PC-3 (cell line): ENCODE data around the gene NOTCH1. TPM values are rescaled to one million over a fixed set of nuclear protein-coding genes. Genes with fewer than 3 reads are reported as not detected.

ENCODE experiments used
- ATAC-seq: fragments of 200-7000 bp; cut with Tn5 transposase; 2 replicates; pipeline ENCODE4 v1.9.1; 2020; ENCODE audit warnings: mild to moderate bottlenecking, moderate library complexity
- BruUV-seq: library from RNA; stranded (reverse); fragments of 400-500 nt; replicated peaks from 2 replicates; lab custom pipeline; 2021; lab: Mats Ljungman, UMichigan
- CTCF ChIA-PET: fragments of 300-600 bp; sonication (Branson Sonifier 250); formaldehyde crosslinking; loops from one replicate; lab custom pipeline; 2022; ENCODE audit warnings: antibody characterized with exemption; lab: Charles Lee
- POLR2A ChIA-PET: fragments of 300-600 bp; sonication (Branson Sonifier 250); formaldehyde crosslinking; loops from one replicate; lab custom pipeline; 2022; ENCODE audit warnings: antibody characterized with exemption; ENCODE audit not compliant: unreplicated experiment; lab: Charles Lee
- DNase-seq: peaks from one replicate; pipeline ENCODE4 v3.0.0-alpha.2; 2015
- H2AFZ ChIP-seq: fragments of 300-600 bp; sonication (generic); 2 replicates; pipeline ENCODE4 v1.6.0; 2016; ENCODE audit warnings: antibody characterized with exemption, low read length
- H3F3A ChIP-seq: fragments of 300-600 bp; sonication (generic); one replicate; pipeline ENCODE4 v1.6.0; 2017; ENCODE audit warnings: antibody characterized with exemption, low read length, control low read depth, mild to moderate bottlenecking; ENCODE audit not compliant: unreplicated experiment
- H3K27ac ChIP-seq: fragments of 300-600 bp; sonication (generic); 2 replicates; pipeline ENCODE4 v1.5.1; 2016; ENCODE audit warnings: mild to moderate bottlenecking, low read length
- H3K27me3 ChIP-seq: fragments of 300-600 bp; sonication (generic); 2 replicates; pipeline ENCODE4 v1.6.1; 2016; ENCODE audit warnings: low read length, mixed read lengths
- H3K36me3 ChIP-seq: fragments of 300-600 bp; sonication (generic); 2 replicates; pipeline ENCODE4 v1.6.1; 2016; ENCODE audit warnings: low read depth, mixed run types, low read length, mixed read lengths
- H3K4me1 ChIP-seq: fragments of 300-600 bp; sonication (generic); 2 replicates; pipeline ENCODE4 v1.5.1; 2016; ENCODE audit warnings: low read length; ENCODE audit not compliant: insufficient read depth
- H3K4me2 ChIP-seq: fragments of 300-600 bp; sonication (generic); 2 replicates; pipeline ENCODE4 v1.6.0; 2016; ENCODE audit warnings: low read length
- H3K4me3 ChIP-seq: fragments of 300-600 bp; sonication (generic); 2 replicates; pipeline ENCODE4 v1.5.1; 2016; ENCODE audit warnings: mild to moderate bottlenecking, low read length, mixed read lengths
- H3K79me2 ChIP-seq: fragments of 300-600 bp; sonication (generic); 2 replicates; pipeline ENCODE4 v1.6.1; 2017; ENCODE audit warnings: low read length, mixed read lengths
- H3K9ac ChIP-seq: fragments of 300-600 bp; sonication (generic); 2 replicates; pipeline ENCODE4 v1.6.0; 2016; ENCODE audit warnings: mild to moderate bottlenecking, low read length
- H3K9me2 ChIP-seq: fragments of 300-600 bp; sonication (generic); replicated peaks from 2 replicates; pipeline ENCODE4 v1.6.1; 2016; ENCODE audit warnings: mixed run types, low read length, mixed read lengths
- H3K9me3 ChIP-seq: fragments of 300-600 bp; sonication (generic); 2 replicates; pipeline ENCODE4 v1.6.1; 2016; ENCODE audit warnings: low read length, mixed read lengths
- H4K20me1 ChIP-seq: fragments of 300-600 bp; sonication (generic); 2 replicates; pipeline ENCODE4 v1.6.1; 2016; ENCODE audit warnings: low read length, mixed read lengths
- CTCF ChIP-seq: fragments of 300-600 bp; sonication (generic); conservative IDR thresholded peaks from 2 replicates; pipeline ENCODE4 v1.5.1; 2017; ENCODE audit warnings: antibody characterized with exemption, low read depth, mild to moderate bottlenecking, low read length
- EZH2 ChIP-seq: fragments of 300-600 bp; sonication (generic); IDR thresholded peaks from one replicate; pipeline ENCODE4 v1.6.1; 2017; ENCODE audit warnings: antibody characterized with exemption, mild to moderate bottlenecking, low read length; ENCODE audit not compliant: unreplicated experiment
- EZH2phosphoT487 ChIP-seq: fragments of 300-600 bp; sonication (generic); IDR thresholded peaks from 2 replicates; pipeline ENCODE4 v1.6.1; 2018; ENCODE audit warnings: mild to moderate bottlenecking, antibody characterized with exemption, low read length, borderline replicate concordance
- intact Hi-C: fragments of 100-400 bp; cut with micrococcal nuclease; formaldehyde crosslinking; loops from 2 replicates; pipeline ENCODE4 v1.9.0; 2023
- total RNA-seq: library from RNA; depleted of rRNA; stranded (reverse); fragments of >200 nt; gene quantifications from 2 replicates; pipeline ENCODE4 v1.2.3, GENCODE V29; 2014

The NOTCH1 gene
- total RNA-seq, 1 experiment from 2014 or later: 14.3 TPM

GRCh38 chr9:136453326-136453725 is 92.5 kb downstream of the NOTCH1 start:
- Histone ChIP-seq H3K4me3 (no peak overlapping the region), H3K9me2 (no peaks in the 10 kb centered on the region), H3K4me2 (no peak overlapping the region), H3K4me1 (no peaks in the 10 kb centered on the region), H2AFZ (no peak overlapping the region), H3K9me3 (no peaks in the 10 kb centered on the region), H4K20me1 (no peaks in the 10 kb centered on the region), H3F3A (no peaks in the 10 kb centered on the region), H3K27ac (no peak overlapping the region), H3K36me3 (peaks cover 11% of the 10 kb centered on the region; the same call in 1 of the 2 replicates), H3K79me2 (no peaks in the 10 kb centered on the region), H3K9ac (no peak overlapping the region), H3K27me3 (no peaks in the 10 kb centered on the region)
- no TSS peak for BruUV-seq
- ATAC-seq (no peak), DNase-seq (no peak)
- ChIA-PET POLR2A (no interaction called here), CTCF (no interaction called here)
- intact Hi-C loops: no loop called here
- no peak for TF ChIP-seq EZH2phosphoT487
- TF ChIP-seq CTCF: no peak

DNA sequence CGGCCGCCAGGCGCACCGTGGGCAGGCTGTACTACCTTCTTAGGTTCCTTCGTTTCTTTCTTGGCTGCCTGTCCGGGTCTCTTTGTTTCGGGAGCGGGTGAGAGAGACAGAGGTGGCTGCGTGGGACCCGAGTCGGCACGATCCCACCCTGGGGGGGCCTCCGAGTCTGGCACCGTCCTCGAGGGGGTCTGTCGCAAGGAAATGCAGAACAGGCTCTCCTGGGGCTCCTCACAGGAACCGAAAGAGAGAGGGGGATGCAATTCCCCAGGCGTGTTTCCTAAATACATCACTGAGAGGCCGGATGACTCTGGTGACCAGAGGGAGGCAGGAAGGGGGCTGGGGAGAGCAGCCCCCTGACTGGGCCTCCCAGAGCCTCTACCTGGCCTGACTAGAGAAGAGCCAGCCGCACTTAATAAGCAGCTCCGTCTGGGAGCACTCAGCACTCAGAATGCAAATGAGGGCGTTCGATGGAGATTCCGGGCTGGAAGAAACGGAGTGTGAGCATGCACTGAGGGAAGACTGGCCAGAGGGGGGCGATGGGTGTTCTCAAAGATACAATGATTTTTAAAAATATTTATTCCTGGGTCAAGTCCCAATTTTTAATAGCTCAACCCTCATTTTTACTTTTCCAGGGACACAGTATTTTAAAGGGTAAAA is 94.5 kb downstream of the NOTCH1 start:
- Histone ChIP-seq H3F3A (no peaks in the 10 kb centered on the region), H2AFZ (no peak overlapping the region), H3K4me2 (no peak overlapping the region), H3K4me1 (no peaks in the 10 kb centered on the region), H3K27ac (no peak overlapping the region), H3K9me2 (no peaks in the 10 kb centered on the region), H4K20me1 (no peaks in the 10 kb centered on the region), H3K4me3 (no peak overlapping the region), H3K9ac (no peak overlapping the region), H3K36me3 (peaks cover 11% of the 10 kb centered on the region; the same call in 1 of the 2 replicates), H3K9me3 (no peaks in the 10 kb centered on the region), H3K79me2 (no peaks in the 10 kb centered on the region), H3K27me3 (no peaks in the 10 kb centered on the region)
- ATAC-seq (no peak), DNase-seq (no peak)
- BruUV-seq: no TSS peak
- intact Hi-C loops: no loop called here
- ChIA-PET CTCF (no interaction called here), POLR2A (no interaction called here)
- TF ChIP-seq CTCF (peak; percentile 27; the same call in 1 of the 2 replicates), EZH2phosphoT487 (no peak)

DNA sequence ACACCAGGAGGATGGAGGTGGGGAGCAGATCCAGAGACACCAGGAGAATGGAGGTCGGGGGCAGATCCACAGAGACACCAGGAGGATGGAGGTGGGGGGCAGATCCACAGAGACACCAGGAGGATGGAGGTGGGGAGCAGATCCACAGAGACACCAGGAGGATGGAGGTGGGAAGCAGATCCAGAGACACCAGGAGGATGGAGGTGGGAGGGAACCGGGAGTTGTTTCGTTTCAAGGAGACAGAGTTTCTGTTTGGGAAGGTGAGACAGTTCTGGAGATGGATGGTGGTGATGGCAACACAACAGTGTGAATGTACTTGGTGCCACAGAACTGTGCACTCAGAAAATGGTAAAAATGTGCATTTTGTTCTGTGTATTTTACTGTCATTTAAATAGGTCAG is 97.2 kb downstream of the NOTCH1 start:
- Histone ChIP-seq H3K4me1 (no peaks in the 10 kb centered on the region), H3K9me2 (no peaks in the 10 kb centered on the region), H3K9me3 (no peaks in the 10 kb centered on the region), H3K4me3 (no peak overlapping the region), H3F3A (no peaks in the 10 kb centered on the region), H2AFZ (no peak overlapping the region), H3K27me3 (no peaks in the 10 kb centered on the region), H3K9ac (no peak overlapping the region), H3K36me3 (peaks cover 10% of the 10 kb centered on the region; the same call in 1 of the 2 replicates), H3K79me2 (no peaks in the 10 kb centered on the region), H3K27ac (no peak overlapping the region), H3K4me2 (no peak overlapping the region), H4K20me1 (no peaks in the 10 kb centered on the region)
- intact Hi-C loops: no loop called here
- ATAC-seq: no peak
- POLR2A ChIA-PET: interaction anchor here (0.6 kb wide), 1 partner anchor 63 kb away, joined by 4 read pairs; no protein-coding TSS in a partner anchor
- no peak for TF ChIP-seq EZH2
- no peak for TF ChIP-seq EZH2phosphoT487
- no peak for TF ChIP-seq CTCF
- CTCF ChIA-PET: no interaction called here
- no TSS peak for BruUV-seq
- no peak for DNase-seq
